ENCODE results near the gene LBX2.

Gene LBX2

GRCh38 chr2:74499267-74499939 lies at the start of gene LBX2:
Gene LBX2 (minus strand): TSS chr2:74499603. CDS start chr2:74499537, 66 bp downstream.
- no peak for DNase-seq (ENCODE audit: low read depth)

- DNase-seq (ENCODE audit: low read depth) = no peak
Measured at GRCh38 chr2:74548285-74548899, 49.0 kb upstream of the LBX2 start.

- DNase-seq (ENCODE audit: low read depth) = no peak
Measured at GRCh38 chr2:74546004-74546403, 46.6 kb upstream of the LBX2 start.

GRCh38 chr2:74544634-74545033 lies 45.2 kb upstream of the LBX2 start:
- no peak for DNase-seq (ENCODE audit: low read depth)

GRCh38 chr2:74542978-74543377 lies 43.6 kb upstream of the LBX2 start:
- DNase-seq (ENCODE audit: low read depth) = no peak

GRCh38 chr2:74540291-74540690 lies 40.9 kb upstream of the LBX2 start:
- no peak for DNase-seq (ENCODE audit: low read depth)

GRCh38 chr2:74538881-74539339 lies 39.5 kb upstream of the LBX2 start:
- DNase-seq (ENCODE audit: low read depth) = no peak

GRCh38 chr2:74537140-74537539 lies 37.7 kb upstream of the LBX2 start:
- DNase-seq (ENCODE audit: low read depth) = no peak

- no peak for DNase-seq (ENCODE audit: low read depth)
Measured at GRCh38 chr2:74536166-74536950, 37.0 kb upstream of the LBX2 start.

- DNase-seq (ENCODE audit: low read depth) = no peak
Measured at GRCh38 chr2:74535440-74535965, 36.1 kb upstream of the LBX2 start.

- DNase-seq (ENCODE audit: low read depth) = no peak
Measured at GRCh38 chr2:74534411-74534810, 35.0 kb upstream of the LBX2 start.

GRCh38 chr2:74533464-74533863 lies 34.1 kb upstream of the LBX2 start:
- DNase-seq (ENCODE audit: low read depth) = no peak

- no peak for DNase-seq (ENCODE audit: low read depth)
Measured at GRCh38 chr2:74532222-74532621, 32.8 kb upstream of the LBX2 start.

GRCh38 chr2:74531666-74532065 lies 32.3 kb upstream of the LBX2 start:
- DNase-seq (ENCODE audit: low read depth) = no peak

GRCh38 chr2:74530239-74531187 lies 31.1 kb upstream of the LBX2 start:
- no peak for DNase-seq (ENCODE audit: low read depth)

GRCh38 chr2:74529357-74530238 lies 30.2 kb upstream of the LBX2 start, which contains the start of the genes AUP1 and HTRA2:
Gene AUP1 (minus strand): TSS chr2:74529706. CDS start chr2:74529629, 77 bp downstream.
Gene HTRA2 (plus strand): TSS chr2:74529933. CDS start chr2:74530007, 74 bp downstream.
- DNase-seq (ENCODE audit: low read depth) = peak; percentile 75

- DNase-seq (ENCODE audit: low read depth) = no peak
Measured at GRCh38 chr2:74528600-74529356, 29.4 kb upstream of the LBX2 start.

GRCh38 chr2:74527741-74528140 lies 28.3 kb upstream of the LBX2 start:
- DNase-seq (ENCODE audit: low read depth) = no peak

GRCh38 chr2:74526649-74527230 lies 27.3 kb upstream of the LBX2 start:
- no peak for DNase-seq (ENCODE audit: low read depth)
